H1 (cell line): Measurements from ENCODE around the gene TLK1. TPM values are rescaled to one million over a fixed set of nuclear protein-coding genes. Genes with fewer than 3 reads are reported as not detected.

ENCODE experiments used
- CTCF ChIA-PET: fragments of 300-600 bp; sonication (Branson Sonifier 250); formaldehyde crosslinking; loops from one replicate; lab custom pipeline; 2021; ENCODE audit not compliant: partially characterized antibody; lab: Charles Lee
- POLR2A ChIA-PET: fragments of 300-600 bp; sonication (Branson Sonifier 250); formaldehyde crosslinking; loops from one replicate; lab custom pipeline; 2021; ENCODE audit warnings: inconsistent platforms; ENCODE audit not compliant: partially characterized antibody; lab: Charles Lee
- DNase-seq, 2 experiments: peaks; one replicate each; pipeline versions ENCODE4 v3.0.0 to v3.0.0-alpha.2; 2010 to 2022; ENCODE audit warnings: low spot score in 2 of 2, low read depth in 1 of 2, mixed read lengths in 1 of 2
- FAIRE-seq: peaks from 2 replicates; lab custom pipeline; 2011; peaks lifted over from hg19 to GRCh38; lab: Jason Lieb, UNC
- H2AFZ ChIP-seq: 2 replicates; pipeline ENCODE4 v1.8.1; 2012; ENCODE audit warnings: low read length, inconsistent platforms
- H2AK5ac ChIP-seq: 2 replicates; pipeline ENCODE4 v1.6.1; 2013; ENCODE audit warnings: low read depth, low read length
- H2BK120ac ChIP-seq: replicated peaks from 2 replicates; pipeline ENCODE3; 2013; ENCODE audit warnings: low read depth, low read length, inconsistent platforms
- H2BK12ac ChIP-seq: 2 replicates; pipeline ENCODE4 v1.6.1; 2013; ENCODE audit warnings: low read depth, low read length
- H2BK15ac ChIP-seq: 2 replicates; pipeline ENCODE4 v1.6.1; 2013; ENCODE audit warnings: low read length
- H2BK20ac ChIP-seq: 2 replicates; pipeline ENCODE4 v1.6.1; 2013; ENCODE audit warnings: low read length
- H2BK5ac ChIP-seq: 2 replicates; pipeline ENCODE4 v1.6.1; 2013; ENCODE audit warnings: low read depth, low read length
- H3K14ac ChIP-seq: 2 replicates; pipeline ENCODE4 v1.6.1; 2013; ENCODE audit warnings: inconsistent platforms; ENCODE audit not compliant: insufficient read length
- H3K18ac ChIP-seq: 2 replicates; pipeline ENCODE4 v1.6.1; 2013; ENCODE audit warnings: low read length; ENCODE audit errors: extremely low read depth
- H3K23ac ChIP-seq: 2 replicates; pipeline ENCODE4 v1.6.1; 2013; ENCODE audit warnings: inconsistent platforms; ENCODE audit not compliant: insufficient read length
- H3K23me2 ChIP-seq: 2 replicates; pipeline ENCODE4 v1.6.1; 2013; ENCODE audit warnings: low read depth, low read length
- H3K27ac ChIP-seq: 2 replicates; pipeline ENCODE4 v1.6.1; 2011; ENCODE audit warnings: low read depth, low read length, inconsistent platforms
- H3K27me3 ChIP-seq, 4 experiments: replicated peaks in 1 of 4; 1 replicate in 1 of 4; 2 replicates in 3 of 4; pipeline versions ENCODE4 v1.6.1 to v1.8.1; 2011 to 2013; ENCODE audit warnings: low read length in 3 of 4, mild to moderate bottlenecking in 3 of 4, inconsistent platforms in 2 of 4, mixed read lengths in 2 of 4, moderate library complexity in 1 of 4; ENCODE audit not compliant: control insufficient read depth in 3 of 4, insufficient read depth in 3 of 4; ENCODE audit errors: extremely low read depth in 1 of 4
- H3K36me3 ChIP-seq, 4 experiments: 2 replicates each; pipeline versions ENCODE4 v1.6.1 to v1.8.1; 2011 to 2013; ENCODE audit warnings: mild to moderate bottlenecking in 4 of 4, low read length in 3 of 4, moderate library complexity in 2 of 4, control low read depth in 1 of 4, inconsistent platforms in 1 of 4; ENCODE audit not compliant: insufficient read depth in 4 of 4, control insufficient read depth in 2 of 4
- H3K4ac ChIP-seq: replicated peaks from 2 replicates; pipeline ENCODE3; 2013; ENCODE audit warnings: low read length, low read depth, mixed read lengths, inconsistent platforms; ENCODE audit not compliant: insufficient read length
- H3K4me1 ChIP-seq, 4 experiments: replicated peaks in 1 of 4; 1 replicate in 1 of 4; 2 replicates in 3 of 4; pipeline versions ENCODE4 v1.6.1 to v1.8.1; 2011 to 2013; ENCODE audit warnings: low read length in 3 of 4, inconsistent platforms in 2 of 4, mixed read lengths in 1 of 4; ENCODE audit not compliant: insufficient read depth in 4 of 4, control insufficient read depth in 3 of 4
- H3K4me2 ChIP-seq, 2 experiments: 2 replicates each; pipeline versions ENCODE4 v1.6.1 to v1.8.1; 2011 to 2013; ENCODE audit warnings: low read depth in 2 of 2, low read length in 2 of 2, control low read depth in 1 of 2, inconsistent platforms in 1 of 2, mild to moderate bottlenecking in 1 of 2; ENCODE audit not compliant: insufficient read depth in 1 of 2
- H3K4me3 ChIP-seq, 4 experiments: fragments of 200-600, 300-600 bp in 1 of 4; sonication (generic), shearing (Covaris generic), sonication (Bioruptor Twin) in 1 of 4; 2 replicates each; pipeline versions ENCODE4 v1.5.1 to v1.8.1; 2011 to 2016; ENCODE audit warnings: low read length in 4 of 4, low read depth in 3 of 4, control low read depth in 2 of 4, inconsistent platforms in 2 of 4, mild to moderate bottlenecking in 2 of 4, mixed read lengths in 1 of 4, moderate library complexity in 1 of 4; ENCODE audit not compliant: insufficient read depth in 2 of 4; ENCODE audit errors: extremely low read depth in 1 of 4
- H3K56ac ChIP-seq: replicated peaks from 2 replicates; pipeline ENCODE3; 2013; ENCODE audit warnings: low read depth, mild to moderate bottlenecking, mixed read lengths, low read length, inconsistent platforms; ENCODE audit not compliant: insufficient read length
- H3K79me1 ChIP-seq: 2 replicates; pipeline ENCODE4 v1.6.1; 2013; ENCODE audit warnings: low read depth, low read length, control low read depth
- H3K79me2 ChIP-seq, 2 experiments: 2 replicates each; pipeline versions ENCODE4 v1.6.1 to v1.8.1; 2012 to 2013; ENCODE audit warnings: low read length in 2 of 2, mild to moderate bottlenecking in 2 of 2, inconsistent platforms in 1 of 2; ENCODE audit not compliant: insufficient read depth in 2 of 2, control insufficient read depth in 1 of 2
- H3K9ac ChIP-seq, 4 experiments: replicated peaks in 1 of 4; 1 replicate in 1 of 4; 2 replicates in 3 of 4; pipeline versions ENCODE4 v1.6.1 to v1.8.1; 2011 to 2013; ENCODE audit warnings: low read depth in 3 of 4, low read length in 3 of 4, control low read depth in 2 of 4, mild to moderate bottlenecking in 2 of 4, moderate library complexity in 2 of 4, inconsistent platforms in 1 of 4; ENCODE audit errors: extremely low read depth in 1 of 4
- H3K9me3 ChIP-seq, 2 experiments: 2 replicates each; pipeline versions ENCODE4 v1.6.1 to v1.8.1; 2012 to 2013; ENCODE audit warnings: mild to moderate bottlenecking in 2 of 2, moderate library complexity in 2 of 2, control low read depth in 1 of 2, inconsistent platforms in 1 of 2, low read depth in 1 of 2, low read length in 1 of 2, mixed read lengths in 1 of 2; ENCODE audit not compliant: insufficient read depth in 2 of 2
- H4K20me1 ChIP-seq, 2 experiments: replicated peaks in 1 of 2; 2 replicates each; pipeline versions ENCODE3 to v1.8.1; 2011 to 2013; ENCODE audit warnings: inconsistent platforms in 2 of 2, low read length in 2 of 2, mild to moderate bottlenecking in 1 of 2; ENCODE audit not compliant: insufficient read depth in 2 of 2, control insufficient read depth in 1 of 2
- H4K5ac ChIP-seq: 2 replicates; pipeline ENCODE4 v1.6.1; 2013; ENCODE audit warnings: low read length, low read depth, mixed read lengths, inconsistent platforms; ENCODE audit not compliant: insufficient read length
- H4K8ac ChIP-seq: 2 replicates; pipeline ENCODE4 v1.8.0; 2013; ENCODE audit warnings: mild to moderate bottlenecking, moderate library complexity, low read length, inconsistent platforms; ENCODE audit not compliant: insufficient read depth; ENCODE audit errors: extremely low read depth
- H4K91ac ChIP-seq: replicated peaks from 2 replicates; pipeline ENCODE3; 2013; ENCODE audit warnings: low read length, mixed read lengths, inconsistent platforms; ENCODE audit not compliant: insufficient read length
- ATF3 ChIP-seq: IDR thresholded peaks from 2 replicates; pipeline ENCODE4 v1.6.1; 2011; ENCODE audit warnings: low read depth, mild to moderate bottlenecking, low read length; ENCODE audit not compliant: insufficient read depth
- CHD1 ChIP-seq: IDR thresholded peaks from 2 replicates; pipeline ENCODE4 v1.6.1; 2012; ENCODE audit warnings: low read depth, low read length, improper control_type of control experiment
- FOSL1 ChIP-seq: IDR thresholded peaks from 2 replicates; pipeline ENCODE4 v1.6.1; 2011; ENCODE audit warnings: mild to moderate bottlenecking, low read depth, low read length, moderate library complexity; ENCODE audit not compliant: insufficient read depth
- GABPA ChIP-seq: IDR thresholded peaks from 2 replicates; pipeline ENCODE4 v1.6.1; 2011; ENCODE audit warnings: mild to moderate bottlenecking, low read length, moderate library complexity, borderline replicate concordance; ENCODE audit not compliant: insufficient read depth
- KDM5A ChIP-seq: fragments of 200-600 bp; IDR thresholded peaks from 2 replicates; pipeline ENCODE4 v1.7.1; 2012; ENCODE audit warnings: mild to moderate bottlenecking, low read length, inconsistent platforms, mixed read lengths
- SP2 ChIP-seq: IDR thresholded peaks from 2 replicates; pipeline ENCODE4 v1.6.1; 2012; ENCODE audit warnings: mild to moderate bottlenecking, low read length, inconsistent platforms
- ZNF274 ChIP-seq: IDR thresholded peaks from 2 replicates; pipeline ENCODE4 v1.7.0; 2012; ENCODE audit warnings: low read length, borderline replicate concordance; ENCODE audit errors: extremely low read depth
- WGBS, 2 experiments: shearing (Covaris generic) in 1 of 2; methylation state at CpG; one replicate each; pipeline versions ENCODE4 v1.1.6 to v1.1.7; 2013 to 2015; ENCODE audit warnings: low lambda C conversion rate in 2 of 2, mixed read lengths in 2 of 2, inconsistent platforms in 1 of 2, low coverage in 1 of 2, missing lambda C conversion rate in 1 of 2; ENCODE audit not compliant: insufficient replicate concordance in 2 of 2, insufficient coverage in 1 of 2, insufficient read length in 1 of 2; ENCODE audit errors: extremely low coverage in 1 of 2, missing lambda C conversion rate in 1 of 2; 5-methylcytosine and 5-hydroxymethylcytosine counted together
- polyA plus RNA-seq, 7 experiments: library from polyadenylated mRNA; depleted of rRNA in 3 of 7; stranded (reverse) in 5 of 7; unstranded in 2 of 7; fragments of >200 nt in 5 of 7; fragments of 200-250 nt in 2 of 7; gene quantifications; 1 replicate in 5 of 7; 2 replicates in 1 of 7; 4 replicates in 1 of 7; pipeline versions ENCODE4 v1.2.1 to v1.2.3, GENCODE V29; 2011 to 2013; ENCODE audit warnings: missing spikeins in 2 of 7, mixed read lengths in 2 of 7
- total RNA-seq: library from RNA; stranded (reverse); fragmentation: NEBNext Ultra II Directional; extraction: Animal tissue kit (Norgen Biotek cat#: 25700); gene quantifications from 2 replicates; pipeline ENCODE4 v1.2.1, GENCODE V29; 2021
- TF ChIP-seq, protein P1 (sequence below): IDR thresholded peaks from 2 replicates; pipeline ENCODE4 v1.6.1; 2012; ENCODE audit warnings: low read length, inconsistent platforms

Gene TLK1
- total and polyA plus RNA-seq, 2 of the 8 experiments (the other 6 are each of a cell fraction or from before 2014, with no cell fraction given), result 11.2 to 102 TPM

- CTCF ChIA-PET, result no interaction called here
- no peak for FAIRE-seq
These were observed 124.2 kb downstream of the TLK1 start for GRCh38 chr2:171036532-171036931.

More at GRCh38 chr2:171036532-171036931, 124.2 kb downstream of the TLK1 start:
- no peak overlapping the region for H3K4me2 ChIP-seq
- H4K5ac ChIP-seq, result no peak overlapping the region
- TF ChIP-seq ZNF274 (no peak), GABPA (no peak), FOSL1 (no peak), ATF3 (no peak), KDM5A (no peak), CHD1 (no peak), SP2 (no peak)
- TF ChIP-seq, protein P1, sequence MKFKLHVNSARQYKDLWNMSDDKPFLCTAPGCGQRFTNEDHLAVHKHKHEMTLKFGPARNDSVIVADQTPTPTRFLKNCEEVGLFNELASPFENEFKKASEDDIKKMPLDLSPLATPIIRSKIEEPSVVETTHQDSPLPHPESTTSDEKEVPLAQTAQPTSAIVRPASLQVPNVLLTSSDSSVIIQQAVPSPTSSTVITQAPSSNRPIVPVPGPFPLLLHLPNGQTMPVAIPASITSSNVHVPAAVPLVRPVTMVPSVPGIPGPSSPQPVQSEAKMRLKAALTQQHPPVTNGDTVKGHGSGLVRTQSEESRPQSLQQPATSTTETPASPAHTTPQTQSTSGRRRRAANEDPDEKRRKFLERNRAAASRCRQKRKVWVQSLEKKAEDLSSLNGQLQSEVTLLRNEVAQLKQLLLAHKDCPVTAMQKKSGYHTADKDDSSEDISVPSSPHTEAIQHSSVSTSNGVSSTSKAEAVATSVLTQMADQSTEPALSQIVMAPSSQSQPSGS, result no peak
- H2BK20ac ChIP-seq, result no peak overlapping the region
- no peak overlapping the region for H2BK5ac ChIP-seq
- no peak overlapping the region for H3K23ac ChIP-seq
- H3K9ac ChIP-seq, result no peak overlapping the region
- no peaks in the 10 kb centered on the region for H3K4me1 ChIP-seq
- H3K36me3 ChIP-seq, result peaks cover 5 to 39% (median 13%) of the 10 kb centered on the region in 4 experiments; a peak in 4 of 8 replicates
- no peak overlapping the region for H2BK120ac ChIP-seq
- no peaks in the 10 kb centered on the region for H3K79me1 ChIP-seq
- H4K20me1 ChIP-seq, result no peaks in the 10 kb centered on the region
- H3K79me2 ChIP-seq, result 0 out of 4 replicates have a peak, but pooled peaks cover 0 to 2% of the 10 kb centered on the region in 2 experiments
- H3K4ac ChIP-seq, result no peak overlapping the region
- no peak for DNase-seq
- H3K27ac ChIP-seq, result no peak overlapping the region
- H3K56ac ChIP-seq, result no peak overlapping the region
- H3K23me2 ChIP-seq, result no peaks in the 10 kb centered on the region
- POLR2A ChIA-PET, result interaction anchor here (0.7 kb wide), 1 partner anchor 13 kb away, joined by 3 read pairs; no protein-coding TSS in a partner anchor
- H3K4me3 ChIP-seq, result no peak overlapping the region
- no peak overlapping the region for H2BK12ac ChIP-seq
- no peaks in the 10 kb centered on the region for H3K27me3 ChIP-seq
- no peak overlapping the region for H2AK5ac ChIP-seq
- 93% methylated on average over 2 of the region's 2 CpGs; no CpG with 5 or more reads in 1 of the 2 experiments for WGBS, 2 experiments
- H2BK15ac ChIP-seq, result no peak overlapping the region
- H4K8ac ChIP-seq, result no peak overlapping the region
- no peak overlapping the region for H3K14ac ChIP-seq
- H3K9me3 ChIP-seq, result no peaks in the 10 kb centered on the region
- H3K18ac ChIP-seq, result no peak overlapping the region
- H4K91ac ChIP-seq, result no peak overlapping the region
- no peak overlapping the region for H2AFZ ChIP-seq
